HG02981 (cell line): ENCODE measurements around the gene SPECC1.

ENCODE experiments used
- ATAC-seq: cut with Tn5 transposase; IDR thresholded peaks from one replicate; pipeline ENCODE4 v1.9.1; 2021; ENCODE audit warnings: mild to moderate bottlenecking, moderate library complexity; ENCODE audit not compliant: unreplicated experiment

The SPECC1 gene

DNA sequence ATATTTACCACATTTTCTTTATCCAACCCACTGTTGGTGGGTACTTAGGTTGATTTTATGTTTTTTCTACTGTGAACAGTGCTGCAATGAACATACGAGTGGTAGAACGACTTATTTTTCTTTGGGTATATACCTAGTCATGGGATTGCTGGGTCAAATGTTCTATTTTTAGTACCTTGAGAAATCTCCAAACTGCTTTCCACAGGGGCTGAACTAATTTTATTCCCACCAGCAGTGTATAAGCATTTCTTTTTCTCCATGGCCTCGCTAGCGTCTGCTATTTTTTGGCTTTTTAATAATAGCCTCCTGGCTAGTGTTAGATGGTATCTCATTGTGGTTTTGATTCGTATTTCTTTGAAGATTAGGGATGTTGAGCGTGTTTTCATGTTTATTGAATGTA lies 255.8 kb downstream of the SPECC1 start:
- no peak for ATAC-seq

DNA sequence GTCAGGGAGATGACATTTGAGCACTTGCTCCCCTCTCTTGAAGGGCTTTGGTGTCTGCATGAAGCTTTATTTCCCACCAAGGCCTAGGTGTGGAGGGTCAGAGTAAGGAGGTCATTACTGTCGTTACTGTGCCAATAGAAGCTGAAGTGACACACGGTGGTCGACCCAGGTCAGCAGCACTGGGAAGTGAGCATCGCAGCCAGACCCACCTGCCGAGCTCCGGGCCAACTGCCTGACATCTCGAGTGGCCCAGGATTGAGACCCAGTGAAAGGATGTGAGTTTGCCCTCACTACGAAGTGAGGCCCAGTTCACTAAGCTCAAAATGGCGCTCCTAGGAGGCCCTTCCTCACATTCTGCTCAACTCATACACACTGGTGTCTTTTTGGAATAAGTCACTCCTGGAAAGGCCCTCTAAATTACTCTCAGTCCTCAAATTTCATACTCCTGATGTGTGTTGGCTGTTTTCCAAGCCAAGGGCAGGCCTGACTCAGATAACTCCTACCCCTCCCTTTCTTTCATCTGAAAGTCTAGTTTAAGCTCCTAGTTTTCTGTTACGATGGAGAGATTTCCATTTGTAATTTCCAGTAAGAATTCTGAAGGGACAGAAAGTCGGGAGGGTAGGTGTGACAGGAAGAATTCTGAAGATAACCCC lies 257.8 kb downstream of the SPECC1 start:
- no peak for ATAC-seq

DNA sequence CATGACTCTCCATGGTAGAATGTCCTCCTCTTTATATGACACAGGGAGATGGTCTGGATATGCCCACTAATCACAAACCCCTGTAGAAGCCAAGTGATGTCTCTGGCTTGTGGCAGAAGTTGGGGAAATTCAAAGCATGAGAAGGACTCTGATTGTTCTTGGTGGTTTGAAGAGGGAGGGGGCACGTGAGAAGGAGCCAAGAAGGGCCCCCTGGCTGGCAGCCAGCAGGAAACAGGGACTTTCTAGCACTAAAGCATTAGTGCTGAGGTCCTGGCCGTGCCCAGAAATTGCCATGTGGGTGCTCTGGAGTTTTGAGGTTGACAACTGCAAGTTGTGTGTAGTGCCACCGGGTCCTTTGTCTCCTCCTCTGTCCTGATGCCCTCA lies 258.3 kb downstream of the SPECC1 start:
- ATAC-seq, result no peak

DNA sequence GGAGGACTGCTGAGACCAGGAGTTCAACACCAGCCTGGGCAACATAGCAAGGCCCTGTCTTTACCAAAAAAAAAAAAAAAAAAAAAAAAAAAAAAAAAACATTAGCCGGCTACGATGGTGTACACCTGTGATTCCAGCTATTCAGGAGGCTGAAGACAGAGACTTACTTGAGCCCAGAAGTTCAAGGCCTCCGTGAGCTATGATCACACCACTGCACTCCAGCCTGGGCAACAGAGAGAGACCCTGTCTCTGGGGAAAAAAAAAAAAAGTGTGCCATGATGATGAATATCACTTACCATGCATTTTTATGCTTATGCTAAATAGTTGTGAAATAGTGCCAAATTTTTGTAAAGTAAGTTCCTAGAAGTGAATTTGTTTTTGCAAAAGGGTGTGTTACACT lies 261.2 kb downstream of the SPECC1 start:
- no peak for ATAC-seq

DNA sequence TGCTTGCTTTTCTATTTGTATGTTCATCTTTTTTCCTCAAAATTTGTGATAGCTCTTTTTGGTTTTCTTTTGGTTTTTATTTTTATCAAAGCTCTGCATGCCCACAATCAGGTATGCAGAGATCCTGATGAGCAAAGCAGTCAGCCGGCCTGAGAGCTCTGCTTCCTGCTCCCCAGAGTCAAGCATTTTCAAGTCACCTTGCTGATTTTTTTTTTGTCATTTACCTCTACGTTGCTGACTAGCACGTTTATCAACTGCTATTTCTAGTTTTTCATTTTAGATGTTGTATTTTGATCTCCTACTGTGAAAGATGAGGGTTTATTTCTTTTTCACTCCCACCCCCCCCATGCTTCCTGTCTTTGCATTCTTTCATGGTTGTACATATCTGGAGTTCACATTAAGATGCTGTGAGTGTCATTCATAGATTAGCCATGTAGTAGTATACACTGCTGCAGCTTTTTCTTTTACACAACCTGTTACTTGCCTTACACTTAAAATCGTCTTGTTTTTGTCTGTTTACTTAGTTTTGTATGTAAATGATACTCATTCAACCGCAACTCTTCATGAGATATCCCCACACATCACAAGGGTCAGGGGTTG lies 262.0 kb downstream of the SPECC1 start:
- no peak for ATAC-seq

DNA sequence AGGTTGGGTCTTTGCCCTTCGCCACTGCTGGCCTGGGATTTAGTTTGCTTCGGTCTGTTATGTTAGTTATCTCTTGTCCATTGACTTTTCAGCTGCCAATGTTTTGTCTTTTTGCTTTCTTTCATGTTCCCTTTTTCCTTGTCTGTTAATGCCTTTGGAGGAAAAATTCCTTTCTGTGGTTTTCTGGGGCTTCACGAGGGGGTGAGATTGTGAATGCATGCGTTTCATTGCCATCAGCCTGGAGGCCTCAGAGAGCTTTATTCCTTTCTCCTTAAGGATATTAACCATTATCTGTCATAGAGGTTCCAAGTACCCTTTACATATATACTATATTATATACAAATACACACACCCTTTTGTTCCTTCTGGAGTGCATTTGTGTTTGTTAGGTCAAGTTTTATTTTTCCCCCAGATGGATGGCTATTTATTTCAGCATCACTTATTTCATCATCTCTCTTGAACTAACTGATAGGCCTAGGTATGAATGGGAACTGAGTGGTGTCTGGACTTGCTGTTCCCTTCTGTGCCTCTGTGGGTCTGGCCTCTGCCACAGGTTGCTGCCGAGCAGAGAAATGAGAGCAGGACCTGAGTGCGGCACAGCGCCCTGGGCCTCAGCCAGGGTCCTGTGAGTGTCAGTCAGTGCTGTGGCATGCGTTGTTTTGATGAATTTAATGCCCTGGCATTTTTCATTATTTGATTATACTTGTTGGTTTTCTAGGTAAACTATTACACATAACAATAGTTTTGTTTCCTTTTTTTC lies 264.8 kb downstream of the SPECC1 start:
- ATAC-seq, result no peak

DNA sequence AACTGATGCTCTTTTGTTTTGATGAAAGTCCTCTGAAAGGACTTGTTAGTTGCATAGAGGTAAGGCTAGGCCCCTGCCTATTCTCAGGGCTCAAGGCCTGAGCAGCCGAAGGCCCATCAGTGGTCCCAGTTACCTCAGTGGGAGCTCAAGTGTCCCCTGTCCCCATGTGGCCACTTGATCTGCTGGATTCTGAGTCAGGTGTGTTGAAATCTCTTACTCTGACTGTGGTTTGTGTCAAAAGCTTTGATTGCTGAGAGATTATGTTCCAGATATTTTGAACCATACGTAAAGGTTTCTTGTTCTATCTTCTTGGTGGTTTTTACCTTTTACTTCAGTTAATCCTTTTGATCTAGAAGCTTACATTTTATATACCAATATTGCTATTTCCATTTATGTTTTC lies 266.5 kb downstream of the SPECC1 start:
- no peak for ATAC-seq

DNA sequence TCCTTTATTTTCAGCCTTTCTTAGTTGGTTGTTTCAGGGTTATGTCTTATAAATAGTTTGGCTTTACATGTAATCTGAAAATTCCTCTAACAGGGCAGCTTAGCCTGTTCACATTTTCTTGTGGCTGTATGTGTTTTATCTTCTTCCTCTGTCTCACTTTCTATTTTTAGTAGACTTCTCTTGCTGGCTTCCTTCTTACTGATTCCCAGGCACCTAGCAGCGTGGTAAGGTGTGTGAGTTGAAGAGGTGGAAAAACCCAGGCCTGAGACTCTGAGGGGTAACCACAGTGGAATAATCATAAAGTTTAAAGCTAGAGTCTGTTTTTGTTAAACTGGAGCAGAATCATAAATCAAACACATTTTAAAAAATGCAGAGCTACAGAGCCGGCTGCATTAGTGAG lies 267.3 kb downstream of the SPECC1 start:
- no peak for ATAC-seq

DNA sequence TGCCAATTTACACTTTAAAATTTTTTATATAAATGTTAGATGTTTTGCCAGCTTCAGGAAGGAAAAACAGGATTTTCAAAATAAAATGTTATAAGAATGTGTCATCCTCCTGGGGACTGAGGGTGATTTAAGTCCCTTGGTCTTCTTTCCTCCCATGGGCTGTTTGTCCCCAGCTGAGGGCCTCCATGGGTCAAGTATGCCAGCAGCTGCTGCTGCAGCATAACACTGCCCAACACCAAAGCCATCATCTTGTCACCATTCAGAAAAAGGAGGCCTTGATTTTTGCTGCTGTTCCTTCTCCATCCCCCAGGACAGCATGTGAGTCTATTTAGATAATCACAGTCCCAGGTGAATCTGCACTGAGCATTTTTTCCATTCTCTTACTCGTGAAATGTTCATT lies 269.6 kb downstream of the SPECC1 start:
- ATAC-seq, result no peak

DNA sequence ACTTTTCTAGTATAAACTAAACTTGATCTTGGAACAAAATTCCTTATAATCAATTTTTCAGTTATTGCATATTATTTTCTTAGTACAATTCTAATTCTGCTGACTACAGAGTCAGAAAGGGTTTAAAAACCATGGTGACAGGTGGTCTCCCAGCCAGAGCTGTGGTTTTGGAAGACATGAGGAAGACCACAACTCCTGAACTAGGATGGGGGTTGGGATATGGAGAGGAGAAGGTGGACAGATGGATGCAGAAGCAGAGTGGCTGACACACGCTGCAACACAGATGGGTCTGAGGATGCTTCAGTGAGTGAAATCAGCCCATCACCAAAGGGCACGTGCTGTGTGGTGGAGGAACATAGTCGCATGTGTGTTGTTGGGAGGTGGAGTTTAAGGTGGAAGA lies 270.5 kb downstream of the SPECC1 start:
- ATAC-seq, result no peak

DNA sequence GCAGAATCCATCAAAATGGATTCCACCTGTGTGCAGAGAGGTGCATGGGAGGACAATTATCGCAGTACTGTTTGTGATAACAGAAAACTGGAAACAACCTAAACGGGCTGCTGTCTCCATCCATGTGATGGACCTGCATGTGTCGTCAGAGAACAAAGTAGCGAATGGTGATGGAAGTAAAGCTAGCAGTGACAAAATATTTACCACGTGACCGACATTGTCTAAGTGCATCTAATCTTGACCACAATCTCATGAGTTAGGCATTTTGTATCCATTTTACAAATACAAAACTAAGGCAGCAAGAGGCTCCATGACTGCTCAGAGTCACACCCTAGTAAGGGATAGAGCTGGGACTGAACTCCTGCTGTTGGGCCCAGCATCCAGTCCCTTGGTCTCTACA lies 270.9 kb downstream of the SPECC1 start:
- no peak for ATAC-seq

DNA sequence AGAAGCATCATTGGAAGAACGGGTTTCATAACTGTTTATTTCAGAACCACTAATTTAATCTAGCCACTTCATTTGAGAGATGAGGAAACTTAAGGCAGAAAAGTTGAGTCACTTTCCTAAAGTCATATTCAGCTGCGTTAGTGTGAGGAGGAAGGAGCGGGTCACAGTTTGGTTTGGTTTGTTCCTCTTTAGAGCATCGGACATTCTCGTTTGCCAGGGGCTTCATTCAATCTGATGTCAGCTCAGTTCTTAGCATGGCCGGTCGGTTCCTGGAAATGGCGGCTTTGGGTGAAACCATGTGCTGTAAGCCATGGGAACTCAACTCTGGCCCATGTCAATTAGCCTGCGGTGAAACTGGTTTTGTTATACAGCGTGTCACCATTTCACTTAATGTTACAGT lies 271.7 kb downstream of the SPECC1 start:
- no peak for ATAC-seq

DNA sequence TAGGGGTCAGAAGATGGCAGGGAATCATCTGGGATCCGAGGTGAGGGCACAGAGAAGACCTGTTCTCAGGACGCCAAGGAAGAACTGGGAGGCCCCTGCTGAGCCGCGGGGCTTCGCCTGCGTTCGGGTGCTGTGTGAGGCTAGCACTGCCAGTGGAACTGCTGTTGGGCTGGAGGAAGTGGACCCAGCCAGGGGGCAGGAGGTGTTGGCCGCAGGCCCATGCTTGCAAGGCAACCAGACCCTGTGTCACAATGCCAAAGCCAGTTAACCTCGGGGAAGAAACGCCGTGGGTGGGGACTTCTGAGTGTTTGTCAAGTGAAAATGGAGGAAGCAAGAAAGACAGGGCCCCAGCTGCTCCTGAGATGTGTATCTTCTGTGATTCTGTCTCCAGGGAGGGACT lies 272.7 kb downstream of the SPECC1 start:
- no peak for ATAC-seq

DNA sequence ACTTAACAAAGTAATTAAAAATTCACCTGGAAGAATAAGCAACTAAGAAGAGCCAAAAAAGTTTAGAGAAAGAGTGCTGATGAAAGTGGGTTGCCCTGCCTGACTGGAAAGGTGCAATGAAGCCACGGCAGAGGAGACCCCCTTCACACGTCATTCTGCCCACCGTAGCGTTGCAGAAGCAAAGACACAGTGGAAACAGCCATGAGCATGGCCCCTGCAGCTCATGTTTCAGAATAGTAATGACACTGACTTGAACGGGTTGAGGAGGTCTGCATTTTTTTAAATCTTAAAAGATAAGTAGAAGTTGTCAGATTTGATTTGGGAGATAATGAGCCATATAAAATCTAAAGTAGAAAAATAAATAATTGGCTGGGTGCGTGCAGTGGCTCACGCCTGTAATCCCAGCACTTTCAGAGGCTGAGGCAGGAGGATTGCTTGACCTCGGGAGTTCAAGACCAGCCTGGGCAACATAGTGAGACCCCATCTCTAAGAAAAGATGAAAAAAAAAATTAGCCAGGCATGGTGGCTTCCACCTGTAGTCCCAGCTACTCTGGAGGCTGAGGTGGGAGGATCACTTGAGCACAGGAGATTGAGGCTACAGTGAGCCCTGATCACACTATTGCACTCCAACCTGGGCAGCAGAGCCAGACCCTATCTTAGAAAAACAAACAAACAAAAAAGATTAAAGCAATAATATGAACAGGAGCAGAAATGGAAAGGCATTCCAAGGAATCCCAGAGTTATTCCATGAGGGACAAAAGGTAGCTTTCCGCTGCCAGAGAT lies 273.6 kb downstream of the SPECC1 start:
- no peak for ATAC-seq

DNA sequence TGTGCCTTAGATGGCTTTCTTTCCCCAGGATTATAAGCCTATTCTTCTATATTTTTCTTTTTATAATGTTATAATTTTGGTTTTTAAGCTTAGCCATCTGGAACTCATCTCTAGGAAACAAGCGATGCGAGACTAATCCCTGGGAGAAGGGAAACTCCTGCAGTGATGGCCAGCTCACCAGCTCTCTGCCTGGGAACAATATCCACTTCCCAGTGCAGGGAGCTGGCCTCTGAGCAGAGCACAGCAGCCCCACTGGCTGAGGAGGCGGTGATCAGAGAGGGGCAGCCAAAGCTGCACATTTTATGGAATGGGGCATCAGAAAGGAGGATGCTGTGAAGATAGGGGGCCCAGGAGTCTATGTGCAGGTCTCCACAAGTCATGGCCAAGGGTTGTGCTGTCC lies 274.9 kb downstream of the SPECC1 start:
- ATAC-seq, result no peak

DNA sequence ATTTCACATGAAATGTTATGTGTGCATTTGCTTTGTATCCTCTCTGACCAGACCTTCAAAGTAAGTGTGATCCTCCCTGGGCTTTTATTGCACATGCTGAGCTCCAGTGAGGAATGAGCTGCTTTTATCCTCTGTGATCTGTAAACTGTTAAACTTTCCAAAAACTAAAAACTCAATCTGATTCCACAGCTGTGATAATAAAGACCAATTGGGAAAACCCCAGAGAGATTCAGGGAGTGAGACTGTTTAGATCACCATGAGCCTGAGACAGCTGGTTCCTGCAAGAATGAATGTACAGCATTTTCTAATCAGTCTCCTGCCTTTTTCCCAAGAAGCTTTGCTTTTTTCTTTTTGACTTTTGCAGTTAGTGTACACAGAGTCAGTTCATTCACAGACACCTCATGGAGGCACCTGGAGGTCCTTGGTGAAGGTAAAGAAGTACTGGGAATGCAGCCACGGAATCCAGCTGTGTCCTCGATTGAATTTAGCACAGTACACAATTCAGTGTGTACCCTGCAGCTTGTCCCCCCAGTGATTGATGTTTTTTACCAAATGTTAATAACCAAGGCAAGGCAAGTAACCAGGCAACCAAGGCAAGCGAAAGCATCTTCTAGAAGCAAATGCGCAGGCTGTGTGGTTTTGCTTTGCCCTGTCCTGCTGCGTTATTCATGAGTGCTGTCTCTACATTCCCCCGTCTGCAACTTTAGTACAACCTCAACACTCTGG lies 275.6 kb downstream of the SPECC1 start:
- ATAC-seq, result no peak

DNA sequence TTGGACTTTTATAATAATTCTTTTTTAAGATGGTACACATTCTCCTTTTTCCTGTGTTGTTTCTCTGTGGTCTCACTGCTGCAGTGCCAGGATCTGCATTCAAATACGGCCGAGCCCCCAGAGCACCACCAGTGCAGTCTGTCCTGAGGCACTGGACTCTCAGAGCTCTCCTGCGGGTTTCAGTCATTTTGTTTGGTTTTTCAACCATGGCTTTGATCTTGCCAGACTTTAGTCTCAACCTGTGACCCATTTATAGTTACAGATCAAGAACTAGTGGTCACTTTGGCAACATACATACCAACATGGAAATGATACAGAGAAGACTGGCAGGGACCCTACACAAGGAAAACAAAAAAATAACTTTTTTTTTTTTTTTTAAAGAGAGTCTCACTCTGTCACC lies 280.8 kb downstream of the SPECC1 start:
- no peak for ATAC-seq

DNA sequence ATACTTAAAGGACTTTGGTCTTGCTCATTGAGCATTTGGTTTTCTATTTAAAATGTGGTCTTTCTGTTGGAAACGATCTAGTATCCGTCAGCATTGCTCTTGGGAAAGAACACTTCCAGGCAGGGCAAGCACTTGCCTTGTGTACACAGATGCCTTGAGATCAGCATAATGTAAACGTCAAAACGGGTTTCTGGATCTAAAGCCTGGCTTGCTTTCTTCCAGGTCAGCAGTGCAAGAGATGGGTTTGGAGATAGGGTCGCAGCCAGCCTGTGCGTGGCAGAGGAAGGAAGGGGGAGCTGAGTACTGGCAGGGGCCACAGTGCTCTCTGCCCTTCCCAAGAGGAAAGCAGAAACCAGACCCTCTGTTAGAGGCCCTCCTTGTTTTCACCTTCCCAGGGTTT lies 282.7 kb downstream of the SPECC1 start:
- ATAC-seq, result no peak

DNA sequence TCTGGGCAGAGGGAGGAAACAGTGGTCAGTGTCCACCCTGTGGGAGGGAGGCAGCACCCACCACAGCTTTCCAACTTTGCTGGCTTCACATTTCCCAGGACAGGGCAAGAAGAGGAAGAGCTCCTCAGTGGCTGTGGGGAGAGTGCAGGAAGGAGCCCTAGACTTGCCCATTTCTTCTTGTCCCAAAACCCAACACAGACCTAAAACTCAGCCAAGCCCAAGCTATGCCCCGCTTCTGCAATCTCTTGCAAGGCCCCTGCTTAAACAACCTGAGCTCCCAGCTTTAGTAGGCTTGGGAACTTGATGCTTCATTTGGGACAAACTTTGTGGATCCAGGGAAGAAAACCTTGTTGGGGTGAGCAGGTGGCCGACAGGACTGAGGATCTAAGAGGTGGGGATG lies 284.3 kb downstream of the SPECC1 start:
- no peak for ATAC-seq

DNA sequence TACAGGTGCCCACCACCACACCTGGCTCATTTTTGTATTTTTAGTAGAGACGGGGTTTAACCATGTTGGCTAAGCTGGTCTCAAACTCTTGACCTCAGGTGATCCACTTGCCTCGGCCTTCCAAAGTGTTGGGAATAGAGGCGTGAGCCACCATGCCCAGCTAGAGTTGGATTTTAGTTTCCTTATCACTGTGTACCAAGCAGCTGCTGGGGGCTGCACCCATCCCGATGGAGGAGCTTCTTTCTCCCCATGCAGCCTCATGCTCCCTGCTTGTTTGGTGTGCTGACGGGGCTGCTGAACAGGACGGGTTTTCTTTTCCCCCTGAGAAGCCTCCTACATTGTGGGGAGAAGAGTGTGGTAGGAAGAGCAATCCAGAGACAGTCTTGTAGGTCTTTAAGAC lies 285.0 kb downstream of the SPECC1 start:
- no peak for ATAC-seq

DNA sequence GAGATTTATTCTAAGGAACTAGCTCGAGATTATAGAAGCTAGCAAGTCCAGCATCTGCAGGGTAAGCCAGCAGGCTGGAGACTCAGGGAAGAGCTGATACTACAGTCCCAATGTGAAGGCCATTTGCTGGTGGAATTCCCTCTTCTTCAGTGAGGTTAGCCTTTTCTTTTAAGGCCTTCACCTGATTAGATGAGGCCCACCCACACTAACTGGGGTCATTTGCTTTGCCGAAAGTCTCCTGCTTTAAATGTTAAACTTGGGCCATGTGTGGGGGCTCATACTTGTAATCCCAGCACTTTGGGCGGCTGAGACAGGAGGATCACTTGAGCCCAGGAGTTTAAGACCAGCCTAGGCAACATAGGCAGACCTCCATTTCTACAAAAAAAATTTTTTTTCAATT lies 289.9 kb downstream of the SPECC1 start:
- ATAC-seq, result no peak
